ENCODE results near the gene UMODL1.

UMODL1 gene

GRCh38 chr21:42051788-42052187 is 19.3 kb upstream of the UMODL1 start:
- Histone ChIP-seq H3K36me3 (replicated peaks) (no peaks in the 10 kb centered on the region), H3K27ac (no peak overlapping the region), H3K4me3 (ENCODE audit: low read depth, low read length) (no peak overlapping the region), H3K27me3 (replicated peaks) (no peaks in the 10 kb centered on the region)
- no peak for TF ChIP-seq CTCF (IDR thresholded peaks at IDR 0.05; ENCODE audit: low read depth, low read length, missing control alignments)
- in situ Hi-C loops (cut with HindIII; ENCODE audit: low pct_ligation_motif_present, low sequenced_read_pairs) = no loop called here
- no peak for DNase-seq

GRCh38 chr21:42055425-42055824 is 15.7 kb upstream of the UMODL1 start:
- TF ChIP-seq CTCF (IDR thresholded peaks at IDR 0.05; ENCODE audit: low read depth, low read length, missing control alignments) = no peak
- Histone ChIP-seq H3K36me3 (replicated peaks) (no peaks in the 10 kb centered on the region), H3K27ac (no peak overlapping the region), H3K4me3 (ENCODE audit: low read depth, low read length) (no peak overlapping the region), H3K27me3 (replicated peaks) (no peaks in the 10 kb centered on the region)
- in situ Hi-C loops (cut with HindIII; ENCODE audit: low pct_ligation_motif_present, low sequenced_read_pairs) = no loop called here
- no peak for DNase-seq

GRCh38 chr21:42056468-42056867 is 14.6 kb upstream of the UMODL1 start:
- in situ Hi-C loops (cut with HindIII; ENCODE audit: low pct_ligation_motif_present, low sequenced_read_pairs) = no loop called here
- H3K27me3 ChIP-seq (replicated peaks) = no peaks in the 10 kb centered on the region
- no peak for DNase-seq
- H3K4me3 ChIP-seq (ENCODE audit: low read depth, low read length) = no peak overlapping the region
- no peak for TF ChIP-seq CTCF (IDR thresholded peaks at IDR 0.05; ENCODE audit: low read depth, low read length, missing control alignments)
- H3K27ac ChIP-seq = peak overlapping the region; percentile 37
- H3K36me3 ChIP-seq (replicated peaks) = no peaks in the 10 kb centered on the region

GRCh38 chr21:42056996-42057689 is 14.0 kb upstream of the UMODL1 start:
- TF ChIP-seq CTCF (IDR thresholded peaks at IDR 0.05; ENCODE audit: low read depth, low read length, missing control alignments) = no peak
- peak; percentile 53 for DNase-seq
- in situ Hi-C loops (cut with HindIII; ENCODE audit: low pct_ligation_motif_present, low sequenced_read_pairs) = no loop called here
- Histone ChIP-seq H3K4me3 (ENCODE audit: low read depth, low read length) (no peak overlapping the region), H3K36me3 (replicated peaks) (no peaks in the 10 kb centered on the region), H3K27ac (peak overlapping the region; percentile 37), H3K27me3 (replicated peaks) (no peaks in the 10 kb centered on the region)

GRCh38 chr21:42057851-42058437 is 13.2 kb upstream of the UMODL1 start:
- Histone ChIP-seq H3K36me3 (replicated peaks) (no peaks in the 10 kb centered on the region), H3K27me3 (replicated peaks) (no peaks in the 10 kb centered on the region), H3K4me3 (ENCODE audit: low read depth, low read length) (no peak overlapping the region), H3K27ac (peak overlapping the region; percentile 37)
- in situ Hi-C loops (cut with HindIII; ENCODE audit: low pct_ligation_motif_present, low sequenced_read_pairs) = no loop called here
- TF ChIP-seq CTCF (IDR thresholded peaks at IDR 0.05; ENCODE audit: low read depth, low read length, missing control alignments) = no peak
- DNase-seq = no peak
